HEK293 (cell line): ENCODE data around the gene MDFI.

Experiments used
- CTCF ChIA-PET: fragments of 350-600 bp; formaldehyde crosslinking; extraction: SDS; loops from one replicate; lab custom pipeline; 2021; ENCODE audit warnings: antibody characterized with exemption; lab: Yijun Ruan, JAX
- POLR2A ChIA-PET: fragments of 300-600 bp; formaldehyde crosslinking; extraction: SDS; loops from one replicate; lab custom pipeline; 2020; ENCODE audit warnings: antibody characterized with exemption, inconsistent platforms; lab: Yijun Ruan, JAX
- H3K27ac ChIP-seq: fragments of 200-500 bp; sonication (Bioruptor generic); 2 replicates; pipeline ENCODE4 v1.5.1; 2014; ENCODE audit warnings: low read depth, low read length, control low read depth, inconsistent platforms; ENCODE audit errors: extremely low read depth
- H3K36me3 ChIP-seq, 2 experiments: fragments of 200-500 bp in 1 of 2; sonication (Bioruptor generic) in 1 of 2; 1 replicate in 1 of 2; 2 replicates in 1 of 2; pipeline ENCODE4 v1.5.1; 2014 to 2017; ENCODE audit warnings: inconsistent platforms in 2 of 2, low read length in 2 of 2; ENCODE audit not compliant: control insufficient read depth in 2 of 2, insufficient read depth in 1 of 2
- H3K4me1 ChIP-seq: fragments of 200-500 bp; sonication (Bioruptor generic); 2 replicates; pipeline ENCODE4 v1.5.1; 2014; ENCODE audit warnings: mild to moderate bottlenecking, low read length, inconsistent platforms; ENCODE audit not compliant: control insufficient read depth, insufficient read depth
- H3K4me3 ChIP-seq: 2 replicates; pipeline ENCODE4 v1.5.1; 2011; ENCODE audit warnings: low read depth, mild to moderate bottlenecking, control low read depth, low read length, moderate library complexity
- H3K9me3 ChIP-seq: fragments of 200-500 bp; sonication (Bioruptor generic); 2 replicates; pipeline ENCODE4 v1.5.1; 2014; ENCODE audit warnings: low read depth, low read length, inconsistent platforms; ENCODE audit not compliant: control insufficient read depth, insufficient read depth
- ATF2 ChIP-seq: fragments of 450-650 bp; formaldehyde crosslinking; IDR thresholded peaks from 2 replicates; pipeline ENCODE4 v1.5.1; 2016; ENCODE audit warnings: missing biosample characterization, missing genetic modification characterization, low read depth
- KLF9 ChIP-seq: fragments of 450-650 bp; formaldehyde crosslinking; IDR thresholded peaks from 2 replicates; pipeline ENCODE4 v1.5.1; 2016; ENCODE audit warnings: missing biosample characterization, missing genetic modification characterization, low read depth
- PRDM10 ChIP-seq: fragments of 450-650 bp; formaldehyde crosslinking; IDR thresholded peaks from 2 replicates; pipeline ENCODE4 v1.5.1; 2016; ENCODE audit warnings: missing biosample characterization, missing genetic modification characterization
- PRDM6 ChIP-seq: fragments of 450-650 bp; formaldehyde crosslinking; IDR thresholded peaks from 2 replicates; pipeline ENCODE4 v1.5.1; 2017; ENCODE audit warnings: missing biosample characterization, missing genetic modification characterization
- RBAK ChIP-seq: fragments of 450-650 bp; formaldehyde crosslinking; IDR thresholded peaks from 2 replicates; pipeline ENCODE4 v1.5.1; 2016; ENCODE audit warnings: missing biosample characterization, missing genetic modification characterization
- REST ChIP-seq: fragments of 450-650 bp; formaldehyde crosslinking; IDR thresholded peaks from 2 replicates; pipeline ENCODE4 v1.5.1; 2016; ENCODE audit warnings: missing biosample characterization, missing genetic modification characterization
- SP7 ChIP-seq: fragments of 450-650 bp; formaldehyde crosslinking; IDR thresholded peaks from 2 replicates; pipeline ENCODE4 v1.5.1; 2016; ENCODE audit warnings: missing biosample characterization, missing genetic modification characterization
- YY1 ChIP-seq: fragments of 450-650 bp; formaldehyde crosslinking; IDR thresholded peaks from 2 replicates; pipeline ENCODE4 v1.5.1; 2018; ENCODE audit warnings: missing biosample characterization, missing genetic modification characterization
- ZBTB1 ChIP-seq: fragments of 450-650 bp; formaldehyde crosslinking; IDR thresholded peaks from 2 replicates; pipeline ENCODE4 v1.5.1; 2016; ENCODE audit warnings: missing biosample characterization, missing genetic modification characterization
- ZBTB6 ChIP-seq: fragments of 450-650 bp; formaldehyde crosslinking; IDR thresholded peaks from 2 replicates; pipeline ENCODE4 v1.5.1; 2017; ENCODE audit warnings: missing biosample characterization, missing genetic modification characterization
- ZFP37 ChIP-seq: fragments of 450-650 bp; formaldehyde crosslinking; IDR thresholded peaks from 2 replicates; pipeline ENCODE4 v1.5.1; 2016; ENCODE audit warnings: missing biosample characterization, missing genetic modification characterization
- ZNF114 ChIP-seq: fragments of 450-650 bp; formaldehyde crosslinking; IDR thresholded peaks from 2 replicates; pipeline ENCODE4 v1.5.0; 2017; ENCODE audit warnings: missing biosample characterization, missing genetic modification characterization
- ZNF138 ChIP-seq: fragments of 450-650 bp; formaldehyde crosslinking; IDR thresholded peaks from 2 replicates; pipeline ENCODE4 v1.5.1; 2016; ENCODE audit warnings: missing biosample characterization, missing genetic modification characterization, borderline replicate concordance
- ZNF146 ChIP-seq: fragments of 450-650 bp; formaldehyde crosslinking; IDR thresholded peaks from 2 replicates; pipeline ENCODE4 v1.5.1; 2016; ENCODE audit warnings: missing biosample characterization, missing genetic modification characterization
- ZNF366 ChIP-seq: fragments of 450-650 bp; formaldehyde crosslinking; conservative IDR thresholded peaks from 2 replicates; pipeline ENCODE4 v1.5.1; 2016; ENCODE audit warnings: missing biosample characterization, missing genetic modification characterization
- ZNF560 ChIP-seq: fragments of 450-650 bp; formaldehyde crosslinking; IDR thresholded peaks from 2 replicates; pipeline ENCODE4 v1.5.1; 2017; ENCODE audit warnings: missing biosample characterization, missing genetic modification characterization, borderline replicate concordance
- ZNF580 ChIP-seq: fragments of 450-650 bp; formaldehyde crosslinking; IDR thresholded peaks from 2 replicates; pipeline ENCODE4 v1.5.1; 2016; ENCODE audit warnings: missing biosample characterization, missing genetic modification characterization
- ZNF639 ChIP-seq: fragments of 450-650 bp; formaldehyde crosslinking; IDR thresholded peaks from 2 replicates; pipeline ENCODE4 v1.5.1; 2016; ENCODE audit warnings: missing biosample characterization, missing genetic modification characterization
- ZSCAN30 ChIP-seq: fragments of 450-650 bp; IDR thresholded peaks from 2 replicates; pipeline ENCODE4 v1.5.1; 2018; ENCODE audit warnings: missing biosample characterization, mild to moderate bottlenecking, missing genetic modification characterization, moderate library complexity

MDFI gene

GRCh38 chr6:41614715-41615114, 23.6 kb upstream of the MDFI start:
- Histone ChIP-seq H3K4me1 (no peaks in the 10 kb centered on the region), H3K9me3 (no peaks in the 10 kb centered on the region), H3K4me3 (no peak overlapping the region), H3K27ac (no peak overlapping the region), H3K36me3 (no peaks in the 10 kb centered on the region)
- TF ChIP-seq YY1, result no peak
- no peak for TF ChIP-seq ZNF366 (tag by site-specific recombination)
- no peak for TF ChIP-seq ZNF114
- TF ChIP-seq ZNF580, result no peak
- no peak for TF ChIP-seq PRDM10 (tag by site-specific recombination)
- TF ChIP-seq SP7 (tag by site-specific recombination), result no peak
- TF ChIP-seq ZNF560 (tag by site-specific recombination), result no peak
- TF ChIP-seq ZNF146, result no peak
- TF ChIP-seq ATF2 (tag by site-specific recombination), result no peak
- no peak for TF ChIP-seq REST (tag by site-specific recombination)
- no peak for TF ChIP-seq ZBTB6 (tag by site-specific recombination)
- no peak for TF ChIP-seq KLF9 (tag by site-specific recombination)
- TF ChIP-seq PRDM6 (tag by site-specific recombination), result no peak
- TF ChIP-seq ZNF138 (tag by site-specific recombination), result no peak
- TF ChIP-seq ZBTB1 (tag by site-specific recombination), result no peak
- no peak for TF ChIP-seq ZFP37 (tag by site-specific recombination)
- TF ChIP-seq RBAK (tag by site-specific recombination), result no peak
- TF ChIP-seq ZNF639 (tag by site-specific recombination), result no peak
- TF ChIP-seq ZSCAN30 (tag by site-specific recombination), result no peak
- ChIA-PET CTCF (interaction anchor here (0.6 to 3.1 kb wide), 9 partner anchors 12 to 247 kb away, joined by 3 to 16 read pairs (median 3); no protein-coding TSS in a partner anchor), POLR2A (no interaction called here)
